LNCaP clone FGC (cell line): ENCODE results near the gene TTC33.
A peak's percentile ranks its signal among the peaks of the same experiment; 100 is the strongest.

Experiments used
- DNase-seq: peaks from one replicate; pipeline ENCODE4 v3.0.0-alpha.2; 2011; ENCODE audit warnings: low read depth
- H3K4me3 ChIP-seq: 2 replicates; pipeline ENCODE4 v1.5.1; 2011; ENCODE audit warnings: mild to moderate bottlenecking, low read depth, low read length, control low read depth
- CTCF ChIP-seq: IDR thresholded peaks from 2 replicates; pipeline ENCODE4 v1.5.1; 2012; ENCODE audit warnings: mild to moderate bottlenecking; ENCODE audit not compliant: control insufficient read depth, insufficient read depth; ENCODE audit errors: extremely low read depth

TTC33 gene

GRCh38 chr5:40514976-40515375 is 240.8 kb downstream of the TTC33 start:
- TF ChIP-seq CTCF: no peak
- no peak overlapping the region for H3K4me3 ChIP-seq
- DNase-seq: no peak

GRCh38 chr5:40511801-40512200 is 244.0 kb downstream of the TTC33 start:
- TF ChIP-seq CTCF: no peak
- no peak overlapping the region for H3K4me3 ChIP-seq
- DNase-seq: no peak

- no peak for TF ChIP-seq CTCF
- no peak overlapping the region for H3K4me3 ChIP-seq
- no peak for DNase-seq
Observed at GRCh38 chr5:40507095-40507494, 248.7 kb downstream of the TTC33 start.

- H3K4me3 ChIP-seq: no peak overlapping the region
- DNase-seq: no peak
- TF ChIP-seq CTCF: no peak
Observed at GRCh38 chr5:40505031-40505430, 250.7 kb downstream of the TTC33 start.

GRCh38 chr5:40503439-40503838 is 252.3 kb downstream of the TTC33 start:
- no peak overlapping the region for H3K4me3 ChIP-seq

GRCh38 chr5:40502736-40503135 is 253.0 kb downstream of the TTC33 start:
- no peak for TF ChIP-seq CTCF
- no peak for DNase-seq
- no peak overlapping the region for H3K4me3 ChIP-seq

More at GRCh38 chr5:40503439-40503838, 252.3 kb downstream of the TTC33 start:
- DNase-seq: peak; percentile 18
- no peak for TF ChIP-seq CTCF

GRCh38 chr5:40501711-40502444 is 253.9 kb downstream of the TTC33 start:
- no peak for DNase-seq
- H3K4me3 ChIP-seq: no peak overlapping the region
- TF ChIP-seq CTCF: no peak
